GM18519 (cell line): ENCODE results near the gene IFT74.
"Not testable (repeated sequence)": the region's sequence is repeated elsewhere in the genome, so short reads cannot be mapped to it uniquely, and the experiment has no call there.

ENCODE experiments used
- ATAC-seq: cut with Tn5 transposase; IDR thresholded peaks from one replicate; pipeline ENCODE4 v1.9.1; 2021; ENCODE audit warnings: mild to moderate bottlenecking, moderate library complexity; ENCODE audit not compliant: unreplicated experiment, low FRiP score

IFT74 gene

DNA sequence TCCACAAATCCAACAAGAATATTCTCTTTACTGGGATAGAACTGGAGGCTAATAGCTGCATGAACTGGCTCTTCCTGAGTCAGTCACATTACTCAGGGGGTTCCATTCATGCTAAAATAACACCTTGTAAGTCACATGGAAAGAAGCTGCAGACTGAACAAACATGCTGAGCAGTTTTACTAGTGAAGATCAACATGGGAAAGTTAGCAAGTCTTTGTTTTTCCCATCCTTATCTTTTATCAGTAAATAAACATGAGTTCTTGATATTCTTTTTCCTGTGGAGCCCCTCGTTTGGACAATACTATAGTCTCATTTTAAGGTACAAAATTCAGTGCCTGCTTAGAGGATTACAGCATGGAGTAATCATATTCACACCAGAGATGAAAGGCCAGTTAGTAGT is 109.1 kb downstream of the IFT74 start:
- ATAC-seq = no peak

DNA sequence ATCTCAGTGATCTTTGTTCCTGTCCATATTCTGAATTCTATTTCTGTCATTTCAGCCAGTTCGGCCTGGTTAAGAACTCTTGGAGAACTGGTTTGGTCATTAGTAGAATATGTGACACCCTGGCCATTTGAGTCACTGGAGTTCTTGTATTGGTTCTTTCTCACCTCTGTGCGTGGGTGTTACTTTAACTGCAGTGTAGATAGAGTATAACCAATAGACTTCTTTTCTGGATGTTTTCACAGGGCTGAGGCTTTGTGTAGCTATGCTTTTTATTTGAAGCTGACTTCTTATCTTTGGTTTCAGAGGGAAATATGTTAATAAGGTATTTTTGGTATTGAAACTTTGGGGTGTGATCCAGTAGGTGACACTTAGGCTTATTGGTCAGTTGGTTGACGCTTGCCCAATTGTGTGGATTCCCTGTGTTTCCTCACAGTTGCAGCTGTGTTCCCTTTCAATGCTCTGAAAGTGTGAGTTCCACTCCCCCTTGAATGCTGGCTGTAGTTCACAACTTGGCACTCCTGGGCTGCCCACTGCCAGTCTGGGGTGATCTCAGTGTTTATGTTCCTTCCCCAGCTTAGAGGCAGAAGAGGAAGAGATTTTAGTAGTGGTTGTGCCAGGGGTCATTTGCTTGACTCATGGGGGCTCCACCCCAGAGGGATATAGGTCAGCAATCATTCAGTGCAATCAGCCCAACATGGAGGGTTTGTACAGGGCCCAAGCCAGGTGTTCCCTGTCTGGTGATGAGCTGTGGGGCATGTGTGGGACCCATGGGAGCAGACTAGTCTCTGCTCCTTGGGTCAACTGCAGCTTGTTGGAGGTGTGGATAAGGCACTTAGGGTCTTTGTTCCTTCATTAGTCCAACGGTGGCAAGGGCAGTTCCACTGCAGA is 117.9 kb downstream of the IFT74 start:
- no peak for ATAC-seq

DNA sequence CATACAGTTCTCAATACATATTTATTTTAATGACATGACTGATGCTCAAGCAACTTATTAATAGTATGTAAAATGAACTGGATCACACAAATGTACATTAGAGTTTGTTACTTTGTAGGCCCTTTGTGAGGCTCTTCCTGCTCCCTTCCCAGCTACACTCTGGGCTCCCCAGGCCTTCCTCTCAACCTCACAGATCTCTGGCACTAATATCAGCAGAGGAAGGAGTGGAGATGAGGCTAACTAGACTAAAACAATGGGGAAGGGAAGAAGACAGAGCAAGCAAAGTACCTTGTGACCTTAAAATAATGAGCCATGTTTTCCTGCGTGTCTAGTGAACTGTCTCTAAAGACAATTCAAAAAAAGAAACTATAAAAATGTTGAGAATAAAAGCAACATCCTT is 122.5 kb downstream of the IFT74 start:
- ATAC-seq = no peak

DNA sequence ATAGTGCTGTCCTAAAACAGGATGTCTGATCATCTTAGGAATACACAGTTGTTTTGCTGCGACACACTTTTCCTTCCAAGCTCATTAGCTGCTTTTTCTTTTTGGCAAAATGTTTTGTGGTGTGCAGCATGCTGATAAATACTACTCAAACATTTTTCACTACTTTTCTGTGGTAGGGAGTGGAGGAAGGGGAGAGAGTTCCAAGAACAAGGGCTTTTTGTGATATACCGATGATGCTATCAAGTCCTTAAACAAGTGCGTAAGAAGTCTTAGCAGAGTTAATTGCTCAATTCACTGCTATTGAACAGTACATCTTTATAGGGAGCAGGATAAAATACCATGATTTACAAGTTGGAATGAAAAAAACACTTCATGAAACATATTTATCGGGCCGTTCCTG is 129.2 kb downstream of the IFT74 start:
- ATAC-seq = no peak

DNA sequence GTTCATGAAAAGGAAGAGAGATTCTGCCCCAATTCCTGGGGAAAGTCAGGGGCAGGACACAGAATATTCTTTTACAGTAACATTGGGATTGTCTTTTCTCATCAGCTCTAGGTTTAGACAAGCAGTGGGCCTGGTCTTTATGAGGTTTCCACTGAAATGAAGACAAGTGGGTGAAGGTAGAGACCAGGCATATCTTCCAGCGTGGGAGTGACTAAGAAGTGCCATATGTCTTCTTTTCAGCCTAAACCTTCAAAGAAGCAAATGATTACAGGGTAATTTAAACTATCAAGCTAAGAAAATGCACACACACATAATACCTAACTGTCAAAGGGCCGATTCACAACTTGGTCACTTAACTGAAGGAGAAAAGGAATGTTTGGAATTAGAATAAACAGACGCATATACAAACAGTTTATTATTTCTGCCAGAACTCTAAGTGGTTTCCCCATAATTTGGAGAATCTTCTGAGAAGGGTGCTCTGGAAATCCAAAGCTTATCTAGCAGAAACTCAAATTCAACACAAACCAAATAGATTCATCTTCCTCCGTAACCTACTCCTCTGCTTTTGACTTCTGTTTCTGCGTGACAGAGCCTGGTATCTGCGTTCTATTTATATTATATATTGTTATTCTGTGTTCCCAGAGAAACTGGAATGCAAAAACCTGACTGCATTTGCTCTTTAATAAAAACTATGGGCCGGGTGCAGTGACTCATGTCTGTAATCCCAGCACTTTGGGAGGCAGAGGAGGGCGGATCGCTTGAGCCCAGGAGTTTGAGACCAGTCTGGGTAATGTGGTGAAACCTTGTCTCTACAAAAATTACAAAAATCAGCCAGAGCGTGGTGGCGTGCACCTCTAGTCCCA is 130.8 kb downstream of the IFT74 start:
- ATAC-seq = no peak

DNA sequence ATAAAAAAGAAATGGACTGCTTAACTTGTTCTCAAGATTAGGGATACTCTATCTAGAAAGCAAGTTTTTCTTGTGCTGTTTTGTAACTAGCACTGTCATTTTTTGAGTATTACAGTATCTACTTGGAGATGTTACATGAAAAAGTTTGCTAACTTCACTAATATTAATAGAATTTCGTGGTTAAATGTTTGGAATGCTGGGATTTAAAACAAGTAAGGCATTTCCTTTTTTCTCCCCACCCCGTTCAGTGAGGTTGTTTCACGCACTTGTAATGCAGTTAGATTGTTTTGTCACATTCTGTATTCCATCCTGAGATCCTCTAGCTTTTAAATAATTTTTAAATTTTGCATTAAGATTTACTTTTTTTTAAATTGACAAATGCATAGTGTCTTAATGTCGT is 132.8 kb downstream of the IFT74 start:
- no peak for ATAC-seq

DNA sequence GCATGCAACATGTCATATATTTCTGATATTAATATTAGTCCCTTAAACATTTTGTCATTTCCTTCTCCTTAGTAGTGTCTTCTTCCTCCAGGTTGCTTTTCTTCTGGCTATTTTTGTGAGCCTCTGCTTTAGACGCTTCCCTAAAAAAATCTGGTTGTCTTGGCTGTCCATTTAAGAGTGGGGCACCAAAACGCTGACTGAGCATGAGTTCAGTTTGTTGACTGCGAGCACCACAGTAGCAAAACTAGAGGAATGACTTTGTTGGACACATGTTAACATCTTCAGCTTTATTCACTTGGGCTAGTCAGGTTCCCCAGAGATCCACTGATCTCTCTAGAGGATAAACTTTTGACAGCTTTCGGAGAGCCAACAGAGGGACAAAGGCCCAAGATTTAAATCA is 133.5 kb downstream of the IFT74 start:
- no peak for ATAC-seq

DNA sequence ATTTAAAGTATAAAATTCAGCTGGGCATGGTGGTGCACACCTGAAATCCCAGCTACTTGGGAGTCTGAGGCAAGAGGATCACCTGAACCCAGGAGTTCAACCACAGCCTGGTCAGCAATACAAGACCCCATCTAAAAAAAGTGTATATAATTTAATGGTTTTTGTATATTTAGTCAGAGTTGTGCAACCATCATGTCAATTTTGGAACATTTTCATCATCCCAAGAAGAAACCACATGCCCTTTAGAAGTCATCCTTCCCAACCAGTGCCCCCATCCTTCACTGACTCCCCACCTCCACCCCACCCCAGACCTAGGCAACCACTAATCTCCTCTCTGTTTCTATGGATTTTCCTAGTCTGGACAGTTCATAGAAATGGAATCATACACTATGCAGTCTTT is 134.0 kb downstream of the IFT74 start:
- no peak for ATAC-seq

DNA sequence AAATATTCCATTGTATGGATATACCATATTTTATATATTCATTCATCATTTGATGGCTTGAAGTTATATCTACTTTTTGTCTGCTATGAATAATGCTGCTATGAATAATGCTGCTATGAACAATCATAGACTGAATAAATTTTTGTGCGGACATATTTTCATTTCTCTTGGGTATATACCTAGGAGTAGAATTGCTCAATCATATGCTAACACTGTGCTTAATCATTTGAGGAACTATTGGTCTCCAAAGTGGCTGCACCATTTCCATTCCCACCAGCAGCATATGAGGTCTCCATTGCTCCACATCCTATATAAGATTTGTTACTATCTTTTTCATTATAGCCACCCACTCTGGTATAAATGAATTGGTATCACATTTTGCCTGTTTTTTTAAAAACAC is 134.5 kb downstream of the IFT74 start:
- no peak for ATAC-seq

DNA sequence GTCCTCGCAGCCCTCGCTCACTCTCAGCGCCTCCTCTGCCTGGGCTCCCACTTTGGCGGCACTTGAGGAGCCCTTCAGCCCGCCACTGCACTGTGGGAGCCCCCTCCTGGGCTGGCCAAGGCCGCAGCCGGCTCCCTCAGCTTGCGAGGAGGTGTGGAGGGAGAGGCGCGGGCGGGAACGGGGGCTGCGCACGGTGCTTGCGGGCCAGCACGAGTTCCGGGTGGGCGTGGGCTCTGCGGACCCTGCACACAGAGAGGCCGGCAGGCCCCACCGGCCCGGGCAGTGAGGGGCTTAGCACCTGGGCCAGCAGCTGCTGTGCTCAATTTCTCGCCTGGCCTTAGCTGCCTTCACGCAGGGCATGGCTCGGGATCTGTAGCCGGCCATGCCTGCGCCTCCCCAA is 136.3 kb downstream of the IFT74 start:
- ATAC-seq = not testable (repeated sequence)

DNA sequence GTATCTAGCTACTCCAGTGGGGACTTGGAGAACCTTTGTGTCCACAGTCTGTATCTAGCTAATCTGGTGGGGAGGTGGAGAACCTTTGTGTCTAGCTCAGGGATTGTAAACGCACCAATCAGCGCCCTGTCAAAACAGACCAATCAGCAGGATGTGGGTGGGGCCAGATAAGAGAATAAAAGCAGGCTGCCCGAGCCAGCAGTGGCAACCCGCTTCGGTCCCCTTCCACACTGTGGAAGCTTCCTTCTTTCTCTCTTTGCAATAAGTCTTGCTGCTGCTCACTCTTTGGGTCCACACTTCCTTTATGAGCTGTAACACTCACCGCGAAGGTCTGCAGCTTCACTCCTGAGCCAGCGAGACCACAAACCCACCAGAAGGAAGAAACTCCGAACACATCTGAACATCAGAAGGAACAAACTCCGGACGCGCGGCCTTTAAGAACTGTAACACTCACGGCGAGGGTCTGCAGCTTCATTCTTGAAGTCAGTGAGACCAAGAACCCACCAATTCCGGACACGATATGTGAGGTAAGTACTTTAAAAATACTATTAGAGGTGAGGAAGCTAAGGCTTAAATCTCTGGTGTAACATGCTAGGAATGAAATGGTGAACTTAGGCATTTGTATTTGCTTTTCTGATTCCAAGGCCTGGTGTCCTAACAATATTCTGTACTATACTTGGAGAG is 137.3 kb downstream of the IFT74 start:
- not testable (repeated sequence) for ATAC-seq

DNA sequence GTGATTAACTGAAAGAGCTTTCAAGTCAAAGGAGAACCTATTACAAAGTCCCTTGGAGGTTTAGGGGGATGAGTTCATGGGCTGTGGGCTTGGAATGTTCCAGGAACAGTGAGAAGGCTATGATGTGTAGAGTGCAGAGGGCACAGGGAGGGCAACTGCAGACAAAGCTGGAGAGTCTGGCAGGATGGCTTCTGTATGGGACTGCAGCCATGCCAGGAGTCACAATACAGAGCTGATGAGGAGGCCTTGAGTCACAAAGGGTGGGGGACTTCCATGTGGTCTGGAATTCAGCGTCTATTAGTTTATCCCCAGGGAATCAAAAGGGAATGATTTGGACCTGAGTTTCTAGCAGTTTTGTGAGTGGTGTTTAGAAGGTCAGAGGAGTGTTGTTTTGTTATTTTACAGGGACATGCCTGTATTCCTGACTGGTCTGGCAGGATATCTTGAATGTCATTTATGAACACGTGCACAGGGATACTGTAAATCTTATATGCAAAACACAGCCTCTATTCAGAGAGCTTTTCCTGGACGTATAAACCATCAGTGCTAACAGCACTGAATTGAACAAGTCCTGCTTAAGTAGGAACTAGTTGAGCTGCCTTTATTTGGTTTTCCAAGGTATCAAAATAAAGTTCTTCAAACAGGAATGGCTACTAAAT is 138.6 kb downstream of the IFT74 start:
- ATAC-seq = no peak

DNA sequence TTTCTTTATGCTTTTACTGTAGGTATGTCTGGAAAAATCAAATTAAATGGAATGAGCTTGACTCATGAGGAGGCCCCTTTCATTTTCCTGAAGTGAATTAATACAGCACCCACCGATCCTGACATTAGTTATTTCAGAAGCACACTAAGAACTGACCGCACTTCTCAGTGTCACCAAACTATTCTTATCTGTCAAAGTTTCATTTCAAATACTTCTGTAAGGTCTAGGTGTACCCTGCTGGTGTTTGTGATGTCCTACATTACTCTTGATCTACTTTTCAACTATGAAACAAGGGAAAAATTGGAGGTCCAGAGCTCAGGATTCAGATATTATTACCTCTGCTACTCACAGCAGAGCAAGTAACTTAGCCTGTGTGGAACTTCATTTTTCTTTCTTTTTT is 151.0 kb downstream of the IFT74 start:
- no peak for ATAC-seq

DNA sequence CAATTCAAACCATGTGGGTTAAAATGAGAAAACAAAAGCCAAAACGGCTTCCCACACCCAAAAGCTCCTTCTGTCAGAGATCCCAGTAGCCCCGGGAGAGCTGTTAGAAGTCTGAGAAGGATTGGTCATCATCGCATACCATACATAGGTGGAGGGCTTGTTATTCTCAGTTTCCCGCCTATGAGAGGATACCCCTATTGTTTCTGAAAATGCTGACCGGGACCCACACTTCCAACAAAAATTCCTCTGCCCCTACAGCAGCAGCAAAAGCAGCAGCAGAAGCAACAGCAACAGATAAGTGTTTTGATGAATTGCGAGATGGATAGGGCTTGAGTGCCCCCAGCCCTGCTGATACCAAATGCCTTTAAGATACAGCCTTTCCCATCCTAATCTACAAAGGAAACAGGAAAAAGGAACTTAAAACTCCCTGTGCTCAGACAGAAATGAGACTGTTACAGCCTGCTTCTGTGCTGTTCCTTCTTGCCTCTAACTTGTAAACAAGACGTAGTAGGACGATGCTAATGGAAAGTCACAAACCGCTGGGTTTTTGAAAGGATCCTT is 152.8 kb downstream of the IFT74 start, which contains the start of gene TEK:
Gene TEK, plus strand, starts transcription at position 245 of the 561 bp plus-strand sequence. CDS start 366 bp downstream, outside the sequence.
- no peak for ATAC-seq

DNA sequence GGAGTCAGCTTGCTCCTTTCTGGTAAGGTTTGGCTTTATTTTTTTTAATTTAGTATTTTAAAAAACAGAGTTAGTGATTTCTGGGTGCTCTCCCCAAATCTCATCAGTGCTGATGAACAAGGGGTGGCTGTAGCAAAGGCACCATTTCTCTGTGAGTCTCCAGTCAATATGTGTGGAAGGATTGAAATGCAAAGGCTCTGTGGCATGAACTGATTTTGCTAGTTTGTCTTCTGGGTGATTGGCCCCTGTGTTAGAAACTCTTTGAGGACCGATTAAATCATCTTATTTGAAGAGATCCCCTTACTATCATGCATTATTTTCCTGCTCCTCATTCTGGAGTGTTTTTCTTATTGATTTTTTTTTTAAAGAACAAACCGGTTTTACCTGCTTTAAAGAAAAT is 153.4 kb downstream of the IFT74 start:
- no peak for ATAC-seq

DNA sequence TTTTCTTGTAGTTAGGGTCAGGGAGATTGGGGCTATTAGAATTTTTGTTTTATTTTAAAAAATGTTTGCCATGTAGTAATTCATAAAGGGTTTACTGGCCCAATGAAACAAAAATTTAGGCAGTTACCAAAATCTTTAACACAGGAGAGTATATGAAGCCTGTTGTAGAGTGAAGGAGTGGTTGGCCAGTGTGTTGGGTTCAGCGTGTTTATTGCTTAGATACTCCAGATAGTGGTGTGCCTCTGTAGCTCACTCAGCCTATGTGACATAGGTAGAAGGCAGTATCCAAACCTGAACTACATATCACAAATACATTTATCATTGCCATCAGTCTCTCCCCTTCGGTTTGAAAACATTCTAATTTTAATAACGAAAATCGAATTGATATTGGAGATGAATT is 154.0 kb downstream of the IFT74 start:
- ATAC-seq = no peak

DNA sequence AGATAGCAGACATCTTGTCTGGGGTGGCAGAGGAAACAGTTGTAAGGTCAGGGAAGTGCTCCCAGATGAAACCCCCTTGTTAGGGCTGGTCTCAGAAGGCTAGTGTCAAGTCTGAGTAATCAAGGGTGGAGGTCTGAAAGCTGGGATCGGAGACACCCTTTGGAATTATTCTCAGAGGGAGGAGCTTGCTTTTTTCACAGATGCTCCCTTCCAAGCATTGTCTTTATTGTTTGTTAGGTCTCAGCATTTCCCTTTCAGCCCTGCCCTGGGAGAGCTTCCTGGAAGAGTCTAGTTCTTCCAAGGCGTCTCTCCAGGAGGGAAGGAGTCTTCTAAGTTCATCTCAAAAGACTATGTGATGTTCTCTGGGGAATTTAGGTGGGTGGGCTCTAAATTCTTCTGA is 156.0 kb downstream of the IFT74 start:
- no peak for ATAC-seq
